Inflammatory macrophage treated with lipopolysaccharide for 4 hours (primary cell): ENCODE measurements around the gene CNOT4.
"Not testable (repeated sequence)": the region's sequence is repeated elsewhere in the genome, so short reads cannot be mapped to it uniquely, and the experiment has no call there.

Source experiments
- DNase-seq: peaks from one replicate; pipeline ENCODE4 v3.0.0-alpha.2; 2020

CNOT4 gene

DNA sequence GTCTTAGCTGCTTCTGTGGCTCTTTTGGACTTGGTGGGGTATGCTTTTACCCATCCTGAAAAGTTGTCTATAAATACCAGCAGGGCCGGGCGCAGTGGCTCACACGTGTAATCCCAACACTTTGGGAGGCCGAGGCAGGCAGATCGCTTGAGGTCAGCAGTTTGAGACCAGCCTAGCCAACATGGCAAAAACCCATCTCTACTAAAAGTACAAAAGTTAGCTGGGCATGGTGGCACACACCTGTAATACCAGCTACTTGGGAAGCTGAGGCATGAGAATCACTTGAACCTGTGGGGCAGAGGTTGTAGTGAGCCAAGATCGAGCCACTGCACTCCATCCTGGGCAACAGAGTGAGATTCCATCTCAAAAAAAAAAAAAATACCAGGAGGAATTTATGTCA is 188.9 kb downstream of the CNOT4 start:
- DNase-seq, result not testable (repeated sequence)

GRCh38 chr7:135320268-135320667 is 189.6 kb downstream of the CNOT4 start:
- peak; percentile 28 for DNase-seq

- no peak for DNase-seq
These were observed 192.1 kb downstream of the CNOT4 start for GRCh38 chr7:135317676-135318325.

GRCh38 chr7:135316648-135317313 is 193.1 kb downstream of the CNOT4 start:
- no peak for DNase-seq

DNA sequence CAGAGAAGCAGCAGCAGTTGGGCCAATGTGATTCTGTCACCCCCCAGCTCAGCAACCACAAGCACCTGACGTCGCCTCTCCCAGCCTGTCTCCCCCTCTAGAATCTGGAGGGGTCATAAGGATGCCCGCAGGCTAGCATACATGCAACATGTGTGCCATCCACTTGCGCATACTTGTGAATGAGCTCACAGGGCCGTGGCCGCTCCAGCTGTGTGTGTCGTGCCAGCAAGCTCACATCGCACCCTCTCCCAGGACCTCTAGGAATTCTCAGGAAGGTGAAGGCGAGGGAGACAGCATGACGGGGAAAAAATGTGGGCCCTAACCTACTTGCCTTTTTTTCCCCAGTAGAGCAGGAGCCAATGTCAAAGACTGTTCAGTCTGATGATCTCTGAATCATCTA is 195.9 kb downstream of the CNOT4 start:
- DNase-seq, result no peak
